HG03565 (cell line): Measurements from ENCODE around the gene ANKRD2.

Experiments used
- ATAC-seq: cut with Tn5 transposase; IDR thresholded peaks from one replicate; pipeline ENCODE4 v1.9.1; 2021; ENCODE audit warnings: mild to moderate bottlenecking, moderate library complexity; ENCODE audit not compliant: unreplicated experiment

ANKRD2 gene

DNA sequence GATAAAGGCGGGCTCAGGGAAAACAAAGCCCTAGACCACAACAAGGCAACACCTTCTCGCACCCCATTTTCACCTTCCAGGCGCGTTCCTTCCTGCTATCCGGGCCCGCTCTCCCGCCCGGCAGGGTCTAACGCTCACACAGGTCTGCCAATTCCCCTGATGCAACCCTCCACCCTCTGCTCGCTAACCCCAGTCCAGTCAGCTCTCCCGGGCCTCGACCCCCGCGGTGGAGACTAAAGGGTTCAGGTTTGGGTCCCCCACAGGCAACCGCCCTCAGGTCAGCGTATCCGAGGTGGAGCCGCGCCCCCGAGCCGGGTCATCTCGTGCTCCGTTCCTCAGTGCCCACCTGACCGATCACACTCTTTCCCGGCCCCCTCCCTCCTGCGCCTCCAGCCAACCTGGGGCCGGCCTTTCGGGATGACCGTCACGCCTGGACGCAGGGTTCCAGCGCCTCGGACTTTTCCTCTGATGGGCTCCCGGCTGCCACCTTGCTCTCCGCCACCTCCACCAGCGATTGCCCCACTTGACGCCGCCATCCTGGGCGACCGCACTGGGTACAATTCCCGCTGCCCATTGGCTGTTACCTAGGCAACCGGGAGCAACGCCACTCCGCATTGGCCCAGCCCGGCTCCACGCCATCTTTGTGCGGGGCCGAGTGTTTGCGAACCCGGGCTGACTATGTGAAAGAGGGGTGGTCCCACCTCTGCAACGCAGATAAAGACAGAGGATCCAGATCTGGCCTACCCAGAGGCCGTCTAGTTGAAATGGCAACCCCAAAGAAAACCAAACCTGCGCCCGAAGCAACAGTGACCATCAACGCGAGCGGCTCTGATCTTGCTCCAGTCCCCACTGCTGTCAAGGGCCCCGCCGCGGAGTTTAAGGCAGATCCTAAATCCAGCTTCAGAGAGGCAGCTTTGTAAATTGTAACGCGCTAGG lies 60.6 kb downstream of the ANKRD2 start, which contains the start of gene MORN4:
TSS of gene MORN4 (minus strand) at position 552 of the 936 bp plus-strand sequence. CDS start 13,847 bp downstream, outside the sequence.
- peak; percentile 97 for ATAC-seq
